ENCODE measurements around the gene DNASE2B. TPM values are rescaled to one million over a fixed set of nuclear protein-coding genes. Genes with fewer than 3 reads are reported as not detected.
A peak's percentile ranks its signal among the peaks of the same experiment; 100 is the strongest.

Gene DNASE2B
- total and polyA plus RNA-seq, 3 donors from 2014 or later: 0.25 to 1.3 (median 0.31) TPM

- Histone ChIP-seq H3K4me3 (no peak overlapping the region), H3K9me3 (no peaks in the 10 kb centered on the region), H3K27ac (no peak overlapping the region), H3K4me1 (no peaks in the 10 kb centered on the region), H3K36me3 (ENCODE audit: low read depth, missing control alignments) (no peaks in the 10 kb centered on the region), H3K27me3 (no peaks in the 10 kb centered on the region)
- no peak for TF ChIP-seq POLR2A (IDR thresholded peaks at IDR 0.05)
- no peak for TF ChIP-seq CTCF (IDR thresholded peaks at IDR 0.05)
- no peak for DNase-seq
- WGBS, 2 donors: 76 to 88% methylated on average over 1 of the region's 1 CpG
- intact Hi-C loops (cut with DNase I; ENCODE audit: low total_unique reads): no loop called here
Measured at GRCh38 chr1:84360316-84360715, 38.0 kb upstream of the DNASE2B start.

- WGBS, 2 donors: 98 to 100% methylated on average over 3 of the region's 3 CpGs
- Histone ChIP-seq H3K9me3 (no peaks in the 10 kb centered on the region), H3K27ac (no peak overlapping the region), H3K36me3 (ENCODE audit: low read depth, missing control alignments) (no peaks in the 10 kb centered on the region), H3K27me3 (no peaks in the 10 kb centered on the region), H3K4me3 (no peak overlapping the region), H3K4me1 (no peaks in the 10 kb centered on the region)
- TF ChIP-seq POLR2A (IDR thresholded peaks at IDR 0.05) (no peak), CTCF (IDR thresholded peaks at IDR 0.05) (no peak)
- no peak for DNase-seq
- intact Hi-C loops (cut with DNase I; ENCODE audit: low total_unique reads): no loop called here
Measured at GRCh38 chr1:84361796-84362195, 36.5 kb upstream of the DNASE2B start.

GRCh38 chr1:84363019-84363418 is 35.3 kb upstream of the DNASE2B start:
- no peak for TF ChIP-seq POLR2A (IDR thresholded peaks at IDR 0.05)
- no peak for TF ChIP-seq CTCF (IDR thresholded peaks at IDR 0.05)
- Histone ChIP-seq H3K36me3 (ENCODE audit: low read depth, missing control alignments) (no peaks in the 10 kb centered on the region), H3K9me3 (no peaks in the 10 kb centered on the region), H3K4me1 (no peaks in the 10 kb centered on the region), H3K4me3 (no peak overlapping the region), H3K27me3 (no peaks in the 10 kb centered on the region), H3K27ac (peak overlapping the region; percentile 4 to 38)
- DNase-seq: no peak
- 36 to 42% methylated on average over 5 of the region's 5 CpGs for WGBS, 2 donors
- intact Hi-C loops (cut with DNase I; ENCODE audit: low total_unique reads): no loop called here

GRCh38 chr1:84363622-84364021 is 34.7 kb upstream of the DNASE2B start:
- intact Hi-C loops (cut with DNase I; ENCODE audit: low total_unique reads): no loop called here
- Histone ChIP-seq H3K4me3 (no peak overlapping the region), H3K27ac (peak overlapping the region in 1 of 2 donors; percentile 20), H3K9me3 (no peaks in the 10 kb centered on the region), H3K36me3 (ENCODE audit: low read depth, missing control alignments) (no peaks in the 10 kb centered on the region), H3K27me3 (no peaks in the 10 kb centered on the region), H3K4me1 (no peaks in the 10 kb centered on the region)
- WGBS, 2 donors: 48 to 54% methylated on average over 5 of the region's 5 CpGs
- TF ChIP-seq CTCF (IDR thresholded peaks at IDR 0.05): no peak
- DNase-seq: no peak
